ENCODE data around the gene ARL8B. TPM values are rescaled to one million over a fixed set of nuclear protein-coding genes. Genes with fewer than 3 reads are reported as not detected.

The ARL8B gene
- total and polyA plus RNA-seq, 9 of the 15 experiments (the other 6 are each of a cell fraction or from before 2014, with no cell fraction given) = 28.5 to 99.4 (median 77.2) TPM

- TF ChIP-seq RNF219 (CRISPR knock-in tag; IDR thresholded peaks at IDR 0.05) (no peak), ETS2 (tag; IDR thresholded peaks at IDR 0.05; ENCODE audit: borderline replicate concordance, poor library complexity, severe bottlenecking) (no peak), FOXK1 (CRISPR knock-in tag; IDR thresholded peaks at IDR 0.05; ENCODE audit: borderline replicate concordance) (no peak), NR2C2 (CRISPR knock-in tag; IDR thresholded peaks at IDR 0.05) (no peak), NR2C2 (tag; IDR thresholded peaks at IDR 0.05) (peak; percentile 67; the same call in 1 of the 2 replicates), RBM25 (IDR thresholded peaks at IDR 0.05; ENCODE audit: low read depth, low read length, severe bottlenecking) (no peak), POLR2B (IDR thresholded peaks at IDR 0.05; ENCODE audit: low read depth, partially characterized antibody) (no peak), USF2 (CRISPR knock-in tag; IDR thresholded peaks at IDR 0.05) (no peak), PHB (CRISPR knock-in tag; IDR thresholded peaks at IDR 0.05) (no peak), ZNF780A (CRISPR knock-in tag; IDR thresholded peaks at IDR 0.05) (no peak), ZNF212 (CRISPR knock-in tag; IDR thresholded peaks at IDR 0.05) (no peak), PYGO2 (tag; IDR thresholded peaks at IDR 0.05) (no peak), CHD1 (IDR thresholded peaks at IDR 0.05; ENCODE audit: low read length) (no peak), HES1 (IDR thresholded peaks at IDR 0.05; ENCODE audit: low read depth) (peak; percentile 35; the same call in 1 of the 2 replicates), ZC3H8 (IDR thresholded peaks at IDR 0.05) (no peak), TRIM24 (IDR thresholded peaks at IDR 0.05) (peak; percentile 95), CBX1 (IDR thresholded peaks at IDR 0.05; ENCODE audit: low read depth) (no peak), ZBED1 (IDR thresholded peaks at IDR 0.05) (no peak), POLR2AphosphoS2 (IDR thresholded peaks at IDR 0.05; ENCODE audit: low read length) (no peak; the same call in 1 of the 2 replicates)
- TF ChIP-seq, protein P1, sequence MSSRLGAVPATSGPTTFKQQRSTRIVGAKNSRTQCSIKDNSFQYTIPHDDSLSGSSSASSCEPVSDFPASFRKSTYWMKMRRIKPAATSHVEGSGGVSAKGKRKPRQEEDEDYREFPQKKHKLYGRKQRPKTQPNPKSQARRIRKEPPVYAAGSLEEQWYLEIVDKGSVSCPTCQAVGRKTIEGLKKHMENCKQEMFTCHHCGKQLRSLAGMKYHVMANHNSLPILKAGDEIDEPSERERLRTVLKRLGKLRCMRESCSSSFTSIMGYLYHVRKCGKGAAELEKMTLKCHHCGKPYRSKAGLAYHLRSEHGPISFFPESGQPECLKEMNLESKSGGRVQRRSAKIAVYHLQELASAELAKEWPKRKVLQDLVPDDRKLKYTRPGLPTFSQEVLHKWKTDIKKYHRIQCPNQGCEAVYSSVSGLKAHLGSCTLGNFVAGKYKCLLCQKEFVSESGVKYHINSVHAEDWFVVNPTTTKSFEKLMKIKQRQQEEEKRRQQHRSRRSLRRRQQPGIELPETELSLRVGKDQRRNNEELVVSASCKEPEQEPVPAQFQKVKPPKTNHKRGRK (tag; IDR thresholded peaks at IDR 0.05) = no peak
Observed at GRCh38 chr3:5197470-5198312, 75.6 kb downstream of the ARL8B start (continued).

Measured in K562 (cell line).